ENCODE data around the gene PHF2. TPM values are rescaled to one million over a fixed set of nuclear protein-coding genes. Genes with fewer than 3 reads are reported as not detected.

The PHF2 gene
- total RNA-seq, 1 experiment from 2014 or later: 17.4 TPM

DNA sequence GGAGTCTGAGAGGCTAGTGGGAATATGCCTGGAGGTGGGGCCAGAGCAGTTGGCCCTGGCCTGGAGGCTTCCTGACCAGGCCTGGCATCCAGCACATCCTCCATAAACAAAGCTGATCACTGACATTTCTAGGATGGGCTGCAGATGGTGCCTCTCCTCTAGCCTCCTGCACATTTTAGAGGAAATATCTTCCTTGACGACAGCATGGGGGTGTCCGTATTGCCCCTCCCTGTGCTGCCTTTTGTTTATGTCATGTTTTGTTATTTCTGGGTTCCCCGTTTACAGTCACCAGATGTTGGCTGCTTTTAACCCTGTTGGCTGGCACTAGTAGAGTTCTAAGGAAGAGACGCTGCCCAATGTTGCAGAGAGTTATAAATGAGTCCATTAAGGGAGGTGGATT lies 148.5 kb downstream of the PHF2 start:
- no peaks in the 10 kb centered on the region; a peak in 1 of 7 replicates for H3K36me3 Mint-ChIP-seq (ENCODE audit: insufficient read depth in 1 of 3, low read depth in 3 of 3)
- Histone ChIP-seq H2BK5ac (ENCODE audit: insufficient read length, low read length) (no peak overlapping the region), H2AFZ (ENCODE audit: low read length) (no peak overlapping the region), H3K9ac (ENCODE audit: extremely low read depth, insufficient read length, low read length) (no peak overlapping the region), H3K56ac (ENCODE audit: insufficient read length, low read depth, low read length) (no peak overlapping the region), H2AK5ac (ENCODE audit: insufficient read length, low read length) (no peak overlapping the region), H3K18ac (ENCODE audit: insufficient read length, low read depth, low read length) (no peak overlapping the region), H3K4me2 (ENCODE audit: insufficient read depth, insufficient read length, low read length) (no peak overlapping the region), H2BK120ac (ENCODE audit: low read depth, low read length, poor library complexity, severe bottlenecking) (no peak overlapping the region), H3K14ac (ENCODE audit: insufficient read depth, low read length) (no peak overlapping the region), H4K91ac (ENCODE audit: insufficient read length, low read depth, low read length) (no peak overlapping the region), H3K23ac (ENCODE audit: insufficient read length, low read depth, low read length) (no peak overlapping the region), H3K4ac (ENCODE audit: low read depth, low read length) (no peak overlapping the region), H2BK20ac (ENCODE audit: low read depth, low read length, poor library complexity, severe bottlenecking) (no peak overlapping the region), H2BK12ac (ENCODE audit: insufficient read length, low read depth, low read length) (no peak overlapping the region), H2BK15ac (ENCODE audit: low read depth, low read length) (no peak overlapping the region), H4K8ac (replicated peaks; ENCODE audit: insufficient read length, low read depth, low read length) (no peak overlapping the region), H3K4me1 (ENCODE audit: insufficient read depth, low read length) (no peaks in the 10 kb centered on the region), H4K5ac (ENCODE audit: insufficient read length, low read depth, low read length) (no peak overlapping the region), H3K27ac (ENCODE audit: insufficient read length, low read depth, low read length) (no peak overlapping the region), H3K79me2 (ENCODE audit: insufficient read depth, low read length) (no peaks in the 10 kb centered on the region), H3T11ph (ENCODE audit: low read length) (no peak overlapping the region), H3K9me3 (ENCODE audit: control insufficient read depth, low read depth, low read length) (no peaks in the 10 kb centered on the region), H3K27me3 (ENCODE audit: insufficient read depth, low read length) (no peaks in the 10 kb centered on the region), H3K79me1 (ENCODE audit: insufficient read depth, low read depth, low read length, poor library complexity, severe bottlenecking) (no peaks in the 10 kb centered on the region), H3K23me2 (ENCODE audit: insufficient read length, low read depth, low read length, poor library complexity, severe bottlenecking) (no peaks in the 10 kb centered on the region), H4K20me1 (ENCODE audit: control insufficient read depth, insufficient read depth, insufficient read length) (no peaks in the 10 kb centered on the region)
- TF ChIP-seq, protein P1, sequence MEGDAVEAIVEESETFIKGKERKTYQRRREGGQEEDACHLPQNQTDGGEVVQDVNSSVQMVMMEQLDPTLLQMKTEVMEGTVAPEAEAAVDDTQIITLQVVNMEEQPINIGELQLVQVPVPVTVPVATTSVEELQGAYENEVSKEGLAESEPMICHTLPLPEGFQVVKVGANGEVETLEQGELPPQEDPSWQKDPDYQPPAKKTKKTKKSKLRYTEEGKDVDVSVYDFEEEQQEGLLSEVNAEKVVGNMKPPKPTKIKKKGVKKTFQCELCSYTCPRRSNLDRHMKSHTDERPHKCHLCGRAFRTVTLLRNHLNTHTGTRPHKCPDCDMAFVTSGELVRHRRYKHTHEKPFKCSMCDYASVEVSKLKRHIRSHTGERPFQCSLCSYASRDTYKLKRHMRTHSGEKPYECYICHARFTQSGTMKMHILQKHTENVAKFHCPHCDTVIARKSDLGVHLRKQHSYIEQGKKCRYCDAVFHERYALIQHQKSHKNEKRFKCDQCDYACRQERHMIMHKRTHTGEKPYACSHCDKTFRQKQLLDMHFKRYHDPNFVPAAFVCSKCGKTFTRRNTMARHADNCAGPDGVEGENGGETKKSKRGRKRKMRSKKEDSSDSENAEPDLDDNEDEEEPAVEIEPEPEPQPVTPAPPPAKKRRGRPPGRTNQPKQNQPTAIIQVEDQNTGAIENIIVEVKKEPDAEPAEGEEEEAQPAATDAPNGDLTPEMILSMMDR (conservative IDR thresholded peaks at IDR 0.05): no peak
- peaks cover 4% of the 10 kb centered on the region for H3K27me3 Mint-ChIP-seq (ENCODE audit: low read depth)
- no peak overlapping the region for H3K4me3 Mint-ChIP-seq
- no peak for DNase-seq
- peaks cover 0 to 5% of the 10 kb centered on the region in 2 experiments; a peak in 1 of 4 replicates for H3K4me1 Mint-ChIP-seq
- no CpG with 5 or more reads among the region's 4 CpGs for WGBS (ENCODE audit: extremely low coverage, insufficient read length, low lambda C conversion rate)
- no peak overlapping the region for H3K27ac Mint-ChIP-seq
- peaks cover 6 to 12% of the 10 kb centered on the region in 2 experiments; a peak in 4 of 5 replicates for H3K9me3 Mint-ChIP-seq

All from H9 (cell line).